ENCODE results near the gene MRPL20.
"Not testable (repeated sequence)": the region's sequence is repeated elsewhere in the genome, so short reads cannot be mapped to it uniquely, and the experiment has no call there.

Gene MRPL20

DNA sequence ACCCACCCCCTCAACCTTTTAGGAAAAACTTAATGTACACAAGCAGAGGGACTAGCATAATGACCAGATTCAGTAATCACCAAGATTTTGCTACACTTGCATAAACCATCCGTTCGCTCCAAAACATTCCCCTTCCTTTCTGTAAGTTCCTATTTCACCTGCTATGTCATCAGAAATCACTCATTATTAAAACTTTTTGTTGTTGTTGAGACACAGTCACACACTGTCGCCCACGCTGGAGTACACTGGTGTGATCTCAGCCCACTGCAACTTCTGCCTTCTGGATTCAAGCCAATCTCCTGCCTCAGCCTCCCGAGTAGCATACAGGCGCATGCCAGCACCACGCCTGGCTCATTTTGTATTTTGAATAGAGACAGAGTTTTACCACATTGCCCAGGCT lies 3.4 kb downstream of the MRPL20 start:
- DNase-seq: no peak

DNA sequence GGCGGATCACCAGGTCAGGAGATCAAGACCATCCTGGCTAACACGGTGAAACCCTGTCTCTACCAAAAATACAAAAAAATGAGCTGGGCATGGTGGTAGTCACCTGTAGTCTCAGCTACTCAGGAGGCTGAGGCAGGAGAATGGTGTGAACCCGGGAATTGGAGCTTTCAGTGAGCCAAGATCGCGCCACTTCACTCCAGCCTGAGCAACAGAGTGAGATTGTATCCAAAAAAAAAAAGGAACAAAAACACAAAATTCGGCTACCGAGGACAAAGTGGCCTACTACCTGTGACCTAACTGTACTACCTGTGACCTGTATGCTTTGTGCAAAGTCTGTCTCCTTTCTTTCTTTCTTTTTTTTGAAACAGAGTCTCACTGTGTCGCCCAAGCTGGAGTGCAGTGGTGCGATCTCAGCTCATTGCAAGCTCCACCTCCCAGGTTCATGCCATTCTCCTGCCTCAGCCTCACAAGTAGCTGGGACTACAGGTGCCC lies 4.1 kb downstream of the MRPL20 start:
- not testable (repeated sequence) for DNase-seq

DNA sequence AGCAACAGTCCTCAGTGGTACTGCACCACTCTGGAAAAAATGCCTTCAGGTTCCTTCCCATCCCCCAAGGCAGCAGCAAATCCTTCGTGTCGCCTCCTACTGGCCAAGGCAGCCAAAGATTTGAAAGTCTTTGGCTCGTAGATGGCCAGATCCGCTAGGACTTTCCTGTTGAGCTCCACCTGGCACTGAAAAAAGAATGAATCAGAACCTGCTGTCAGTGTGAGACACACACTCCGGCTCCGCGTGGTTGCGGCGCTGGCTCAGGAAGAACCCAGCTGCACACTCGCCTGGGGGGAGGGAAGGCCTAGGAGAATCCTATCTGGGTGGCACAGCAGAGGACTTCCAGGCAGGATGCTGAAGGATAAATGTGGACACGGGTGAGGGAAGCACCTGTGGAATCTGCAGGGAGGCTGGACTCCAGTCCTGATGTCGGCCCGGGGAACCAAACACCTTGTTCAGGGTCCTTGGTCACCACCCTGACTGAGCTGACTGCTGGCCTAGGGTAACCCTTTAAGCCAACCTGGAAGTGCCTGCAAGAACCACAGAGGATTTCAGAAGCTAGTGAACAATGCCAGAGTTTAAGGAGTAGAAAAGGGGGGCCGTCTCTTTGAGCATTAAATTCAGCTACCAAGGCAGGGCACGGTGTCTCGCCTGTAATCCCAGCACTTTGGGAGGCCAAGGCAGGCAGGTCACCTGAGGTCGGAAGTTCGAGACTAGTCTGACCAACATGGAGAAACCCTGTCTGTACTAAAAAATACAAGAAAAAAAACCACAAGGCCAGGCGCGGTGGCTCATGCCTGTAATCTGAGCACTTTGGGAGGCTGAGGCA lies 4.8 kb downstream of the MRPL20 start:
- DNase-seq: peak; percentile 63

DNA sequence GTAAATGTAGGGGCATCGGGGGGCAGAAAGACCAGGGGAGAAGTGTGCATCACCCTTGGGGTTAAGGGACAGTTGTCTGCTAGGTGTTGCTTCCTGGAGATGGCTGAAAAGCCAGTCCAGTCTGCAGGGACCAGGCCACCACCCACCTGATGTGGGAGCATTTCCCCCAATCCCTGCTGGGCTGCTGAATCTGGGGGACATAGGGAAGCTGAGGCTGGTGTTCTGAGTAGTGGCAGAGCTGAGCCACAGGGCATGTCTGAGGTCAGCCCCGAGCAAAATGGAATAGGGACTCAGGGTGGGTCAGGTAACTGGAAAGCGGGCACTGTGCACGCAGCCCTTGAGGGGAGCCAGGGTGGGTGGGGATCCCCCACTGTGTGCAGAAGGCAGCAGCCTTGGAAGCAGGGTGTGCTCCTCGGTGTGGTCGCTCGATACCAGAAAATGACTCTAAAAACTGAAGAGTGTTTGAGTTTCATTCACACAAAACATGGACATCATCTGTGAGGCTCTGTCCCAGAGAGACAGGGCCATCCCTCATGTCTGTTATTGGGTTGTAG lies 5.6 kb downstream of the MRPL20 start:
- no peak for DNase-seq

DNA sequence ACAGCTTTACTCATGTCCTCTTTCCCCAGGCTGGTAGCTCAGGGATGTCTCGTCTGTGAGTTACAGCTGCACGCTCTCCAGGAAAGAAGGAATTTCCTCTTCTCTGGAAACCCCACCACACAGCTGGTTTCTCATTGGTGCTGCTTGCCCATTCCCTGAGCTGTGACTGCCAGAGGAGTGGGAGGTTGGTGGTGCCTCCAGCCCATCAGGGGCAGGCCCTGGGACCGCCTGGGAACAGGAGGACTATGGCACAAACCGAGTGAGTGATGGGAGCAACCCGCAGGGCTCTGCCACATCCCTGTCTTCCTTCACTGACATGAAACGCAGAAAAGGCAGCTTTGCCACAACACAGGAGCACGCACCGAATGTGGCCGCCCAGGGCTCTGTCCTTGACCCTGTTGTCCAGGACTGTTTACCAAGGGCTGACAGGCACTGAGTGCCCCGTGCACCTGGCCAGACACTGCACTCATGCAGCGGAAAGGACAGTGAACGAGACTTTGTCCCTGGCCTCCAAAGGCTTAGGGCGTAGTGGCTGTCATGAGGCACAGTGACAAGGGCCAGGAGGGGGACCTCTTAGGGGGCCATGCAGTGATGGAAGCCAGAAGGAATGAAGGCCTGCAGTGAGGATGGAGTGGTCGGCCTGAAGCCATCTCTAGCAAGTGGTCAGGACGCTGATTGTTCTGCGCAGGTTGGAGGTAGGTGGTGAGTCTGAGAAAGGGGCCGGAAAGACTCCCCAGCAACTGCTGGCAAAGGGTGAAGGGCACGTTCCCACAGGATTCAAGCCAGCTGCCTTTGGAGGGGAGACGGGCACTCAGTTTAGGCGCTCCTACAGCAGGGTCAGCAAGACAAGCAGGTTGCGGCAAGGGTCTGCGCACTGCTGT lies 6.3 kb downstream of the MRPL20 start:
- DNase-seq: no peak

DNA sequence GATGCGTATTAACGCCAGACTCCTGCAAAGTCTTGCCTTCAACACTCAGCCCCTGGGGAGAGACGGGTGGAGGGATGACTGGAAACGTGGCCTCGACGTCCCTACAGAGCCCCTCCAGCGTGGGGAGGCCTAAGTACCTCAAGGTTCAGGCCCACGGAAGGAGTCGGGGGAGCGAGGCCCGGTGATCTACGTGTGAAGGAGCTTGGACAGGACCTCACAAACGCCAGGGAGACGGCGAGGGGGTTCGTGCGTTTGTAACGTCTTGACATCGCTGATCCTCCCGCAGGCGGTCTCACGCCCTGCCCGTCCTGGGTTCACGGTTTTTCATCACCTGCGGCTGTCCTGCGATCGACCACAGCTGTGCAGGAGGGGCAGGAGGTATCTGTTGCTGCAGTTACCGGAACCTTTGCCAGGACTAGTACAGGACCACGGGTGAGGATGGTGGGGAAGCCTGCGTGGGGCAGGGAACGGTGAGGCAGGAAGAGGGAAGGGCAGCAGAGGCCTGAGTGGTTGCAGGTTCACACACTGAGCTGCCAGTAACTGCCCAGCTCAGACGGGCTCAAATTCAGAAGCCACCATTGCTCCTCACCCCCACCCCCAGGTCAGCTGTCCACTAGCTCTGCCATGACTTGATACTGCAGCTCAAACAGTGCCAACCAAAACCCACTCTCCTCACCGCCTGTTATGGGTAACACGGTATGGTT lies 7.1 kb downstream of the MRPL20 start:
- DNase-seq: no peak

DNA sequence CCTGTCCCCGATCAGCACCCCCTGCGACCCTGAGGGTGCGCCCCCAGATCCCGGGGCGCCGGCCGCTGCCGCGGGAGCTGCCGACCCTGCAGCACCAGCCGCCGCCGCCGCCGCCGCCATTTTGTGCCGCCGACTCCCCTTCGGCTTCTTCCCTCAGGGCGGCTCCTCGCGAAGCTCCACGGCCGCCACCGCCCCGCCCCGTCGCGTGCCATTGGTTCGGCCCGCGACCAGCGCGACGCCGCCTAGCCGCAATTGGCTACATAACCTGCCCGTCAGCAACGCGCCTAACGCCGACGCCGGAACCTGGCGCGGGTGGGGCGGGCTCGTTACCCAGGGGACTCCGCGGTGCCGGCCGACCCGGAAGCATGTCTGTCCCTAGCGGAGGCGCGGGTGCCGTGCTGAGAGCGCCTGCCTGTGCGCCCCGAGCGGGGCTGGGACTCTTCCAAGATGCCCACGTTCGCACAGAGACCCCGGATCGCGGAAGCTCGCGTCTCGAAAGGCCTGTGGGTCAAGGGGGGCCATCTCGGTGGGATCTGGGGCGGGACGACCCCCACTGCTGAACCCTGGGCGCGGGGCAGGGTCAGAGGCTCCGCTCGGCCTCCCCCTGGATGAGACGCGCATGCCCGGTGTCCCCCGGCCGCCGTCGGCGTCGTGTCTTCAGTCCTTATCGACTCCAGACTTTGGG lies 7.8 kb downstream of the MRPL20 start, which contains the start of gene CCNL2:
Gene CCNL2 (minus strand): TSS at position 149 of the 685 bp plus-strand sequence. CDS start 29 bp downstream, at position 120.
- DNase-seq: peak; percentile 81

DNA sequence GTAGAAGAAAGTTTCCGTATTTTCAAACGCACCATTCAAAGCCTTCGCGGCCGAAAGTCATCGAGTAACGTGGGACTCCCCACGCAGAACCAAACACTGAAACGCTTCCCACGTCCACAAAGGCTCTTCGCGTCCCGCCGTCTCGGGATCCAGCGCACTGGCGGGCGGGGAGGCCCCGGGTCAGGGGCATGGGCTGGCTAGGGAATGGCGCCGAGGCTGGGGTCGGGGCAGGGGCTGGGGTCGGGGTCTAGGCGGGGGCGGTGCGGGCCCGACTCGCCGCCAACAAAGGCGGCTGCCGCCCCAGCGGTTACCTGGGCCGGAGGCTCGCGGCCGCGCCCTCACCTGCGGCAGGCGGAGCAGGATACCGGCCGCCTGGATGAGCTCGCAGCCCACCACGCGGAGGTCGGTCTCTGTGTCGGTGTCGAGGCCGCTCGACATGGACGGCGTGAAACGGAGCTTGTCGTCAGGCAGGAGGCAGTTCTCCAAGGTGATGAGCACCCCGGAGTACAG lies 8.4 kb downstream of the MRPL20 start:
- DNase-seq: no peak

DNA sequence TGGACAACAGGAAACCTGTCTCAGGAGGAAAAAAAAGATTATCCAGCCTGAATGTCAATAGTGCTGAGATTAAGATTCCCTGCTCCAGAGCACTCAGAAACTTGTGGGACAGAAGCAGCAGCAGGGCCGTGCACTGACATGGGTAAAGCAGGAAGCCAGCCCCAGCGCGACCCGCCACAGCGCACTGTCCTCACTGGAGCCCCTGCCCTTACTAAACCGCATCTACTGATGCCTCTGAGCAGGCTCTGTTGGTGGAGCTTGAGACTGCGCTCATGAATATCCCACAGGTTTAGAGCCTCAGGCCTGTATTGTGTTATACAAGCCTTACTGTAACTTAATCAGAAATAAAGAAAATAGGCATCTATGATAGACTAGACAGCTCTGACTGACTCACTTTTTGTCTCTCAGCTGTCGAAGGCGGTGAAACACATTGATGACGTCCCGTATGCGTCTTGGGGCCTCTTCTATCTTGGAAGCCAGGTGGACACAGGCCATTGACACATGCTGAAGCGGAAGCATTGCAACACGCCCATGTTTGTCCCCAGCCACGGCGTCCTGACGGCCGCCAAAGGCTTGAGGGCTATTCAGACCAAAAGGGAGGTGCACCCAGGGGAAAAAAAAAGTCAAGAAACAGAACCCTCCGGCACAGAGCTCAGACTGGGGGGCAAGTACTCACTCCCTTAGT lies 9.1 kb downstream of the MRPL20 start:
- DNase-seq: no peak

DNA sequence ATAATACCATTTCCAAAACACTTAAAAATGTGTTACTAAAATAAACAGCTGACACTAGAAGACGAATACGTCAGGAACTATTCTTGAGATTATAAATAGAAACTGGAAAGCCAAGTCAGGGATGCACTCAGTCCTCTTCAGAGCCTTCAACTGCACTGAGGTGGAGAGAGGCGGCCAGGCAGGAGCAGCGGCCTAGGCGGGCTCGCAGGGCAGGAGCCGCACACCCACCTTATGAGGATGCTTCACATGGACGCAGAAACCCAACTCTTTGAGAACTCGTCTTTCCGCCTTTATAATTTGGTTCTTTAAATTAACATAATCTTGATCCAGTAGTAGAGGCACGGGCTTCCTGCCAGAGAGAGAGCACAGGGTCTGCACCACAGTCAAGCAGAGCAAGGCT lies 11.9 kb downstream of the MRPL20 start:
- DNase-seq: no peak

DNA sequence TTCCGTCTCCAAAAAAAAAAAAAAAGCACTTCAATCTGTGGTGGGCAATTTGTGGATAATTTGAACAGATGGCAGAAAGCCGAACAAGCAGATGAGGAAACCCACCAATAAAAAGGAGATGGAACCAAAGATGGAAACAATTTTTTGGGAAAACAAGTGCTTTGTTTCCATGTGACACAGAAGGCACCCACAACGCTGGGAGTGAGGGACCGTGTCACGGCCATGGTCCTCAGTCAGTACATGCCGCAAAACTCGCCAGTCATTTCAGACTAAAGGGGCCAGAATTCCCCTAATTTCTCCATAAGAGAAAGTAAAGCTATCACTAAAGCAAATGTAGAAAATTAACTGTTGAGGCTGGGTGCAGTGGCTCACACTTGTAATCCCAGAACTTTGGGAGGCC lies 13.0 kb downstream of the MRPL20 start:
- DNase-seq: no peak

DNA sequence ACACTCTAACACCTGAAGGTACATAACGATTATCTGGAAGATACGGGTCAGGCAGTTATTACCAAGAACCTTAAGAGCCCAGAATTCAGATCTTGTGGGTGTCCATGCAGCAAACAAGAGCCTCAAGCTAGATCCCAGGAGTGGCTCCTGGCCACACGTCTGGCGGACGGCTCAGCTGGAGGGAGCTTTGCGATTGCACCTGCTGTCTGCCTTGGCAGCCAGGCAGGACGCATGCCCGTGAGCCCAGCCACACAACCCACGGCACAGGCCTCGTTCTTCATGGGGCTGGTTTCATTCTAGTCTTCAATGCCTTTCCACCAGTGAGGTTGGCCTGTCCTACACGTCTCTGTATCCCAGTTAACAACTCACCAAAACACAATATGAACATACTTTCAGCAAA lies 13.7 kb downstream of the MRPL20 start:
- DNase-seq: no peak

DNA sequence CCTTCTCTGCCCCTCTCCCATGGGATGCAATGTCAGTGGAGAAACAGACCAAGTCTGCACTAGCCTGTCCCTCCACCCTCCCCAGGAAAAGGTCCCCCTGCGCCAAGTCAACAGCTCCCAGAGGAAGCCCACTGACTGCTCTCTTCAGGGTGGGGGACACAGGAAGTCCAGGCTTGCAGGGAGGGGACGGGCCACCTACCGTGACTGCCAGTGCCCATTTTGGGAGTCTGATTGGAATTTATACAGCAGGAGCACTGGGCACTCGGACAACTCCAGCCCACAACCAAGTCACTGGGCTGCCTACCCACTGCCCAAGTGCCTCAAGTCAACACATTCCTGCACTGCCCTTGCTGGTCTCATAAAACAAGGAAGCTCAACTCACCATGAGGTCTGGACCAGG lies 14.1 kb downstream of the MRPL20 start:
- no peak for DNase-seq

DNA sequence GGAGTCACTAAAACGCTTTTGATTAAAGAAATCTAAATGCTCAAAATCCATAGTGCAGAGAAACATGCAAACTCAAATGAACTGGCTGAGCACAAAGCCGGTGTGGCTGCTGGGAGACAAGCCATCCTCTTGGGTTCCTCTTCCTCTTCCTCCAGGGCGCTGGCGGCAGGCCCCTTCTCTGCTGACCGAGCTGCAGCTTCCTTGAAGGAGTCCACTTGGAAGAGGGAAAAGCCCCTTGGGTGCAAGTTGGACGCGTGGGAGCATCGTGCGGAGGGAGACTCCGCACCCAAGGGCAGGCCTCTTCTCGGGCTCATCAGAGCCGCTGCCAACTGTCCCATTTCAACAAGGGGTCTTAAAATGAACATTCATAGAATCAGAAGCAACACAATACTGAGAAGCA lies 15.9 kb downstream of the MRPL20 start:
- DNase-seq: no peak

DNA sequence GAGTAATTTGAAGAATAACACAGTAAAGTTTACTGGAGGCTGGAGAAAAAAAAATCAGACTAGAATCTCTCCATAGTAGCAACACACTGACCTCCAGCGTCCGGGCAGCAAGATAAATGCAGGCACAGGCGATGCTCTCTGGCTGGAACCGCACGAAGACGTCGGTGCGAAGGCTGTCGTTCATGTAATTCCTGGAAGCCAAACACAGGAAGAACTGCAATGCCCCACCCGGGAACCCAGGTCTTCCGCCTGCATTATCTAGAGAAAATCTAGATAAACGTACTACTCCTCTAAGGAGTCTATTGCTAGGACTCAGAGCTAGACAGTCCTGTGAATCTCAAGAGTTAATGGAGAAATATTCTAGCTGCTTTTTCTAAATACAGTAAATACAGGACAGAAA lies 16.4 kb downstream of the MRPL20 start:
- no peak for DNase-seq

DNA sequence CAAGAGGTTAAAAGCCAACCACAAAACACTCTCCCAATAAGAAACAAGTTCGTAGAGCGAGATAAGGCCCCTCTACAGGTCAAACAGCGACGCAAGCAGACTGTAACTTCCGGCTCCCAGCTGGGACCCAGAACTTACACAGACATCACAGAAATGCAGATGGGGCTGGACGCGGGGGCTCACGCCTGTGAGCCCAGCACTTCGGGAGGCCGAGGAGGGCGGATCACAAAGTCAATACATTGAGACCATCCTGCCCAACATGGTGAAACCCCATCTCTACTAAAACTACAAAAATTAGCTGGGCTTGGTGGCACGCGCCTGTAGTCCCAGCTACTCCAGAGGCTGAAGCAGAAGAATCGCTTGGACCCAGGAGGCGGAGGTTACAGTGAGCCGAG lies 19.0 kb downstream of the MRPL20 start:
- no peak for DNase-seq

DNA sequence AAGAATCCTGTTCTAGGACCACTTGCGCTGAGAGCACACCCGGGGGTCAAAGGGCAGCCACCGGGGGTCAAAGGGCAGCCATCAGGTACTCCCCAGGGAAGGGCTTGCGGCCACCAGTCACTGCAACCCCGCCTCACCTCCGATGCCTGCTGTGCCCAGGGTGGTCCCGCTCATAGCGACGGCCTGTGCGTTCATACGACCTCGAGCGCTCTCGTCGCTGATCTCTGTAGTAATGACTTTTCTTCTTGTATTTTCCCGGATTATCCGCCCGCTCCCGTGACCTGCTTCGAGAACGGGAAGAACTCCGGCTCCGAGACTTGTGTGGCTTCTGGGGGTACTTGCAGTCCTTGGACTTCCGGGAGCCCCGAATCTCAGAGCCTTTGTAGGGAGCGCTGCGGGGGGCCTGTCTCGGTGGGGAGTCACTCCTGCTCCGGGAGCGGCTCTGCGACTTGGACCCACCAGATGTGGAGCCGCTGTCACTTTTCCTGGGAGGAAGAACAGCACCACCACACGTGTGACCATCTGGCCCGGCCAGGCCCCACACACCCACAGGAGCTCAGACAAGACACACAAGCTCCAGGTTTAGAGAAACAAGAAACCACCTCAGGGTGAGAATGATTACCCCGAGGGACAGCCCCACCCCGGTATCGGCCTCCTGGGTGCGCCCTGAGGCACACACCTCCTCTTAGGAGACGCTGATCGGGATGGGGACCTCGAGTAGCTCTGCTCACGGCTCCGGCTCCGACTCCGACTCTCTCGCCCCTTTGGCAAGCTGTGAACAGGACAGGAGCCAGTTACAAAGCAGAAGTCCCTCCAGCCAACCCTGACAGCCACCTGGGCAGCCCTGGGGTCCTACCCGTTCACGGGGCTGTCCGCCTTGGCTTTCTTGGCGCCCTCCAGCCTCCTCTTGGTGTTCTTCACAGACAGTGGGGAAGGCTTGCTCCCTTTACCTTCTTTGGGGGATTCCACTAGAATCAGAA lies 19.7 kb downstream of the MRPL20 start:
- no peak for DNase-seq

DNA sequence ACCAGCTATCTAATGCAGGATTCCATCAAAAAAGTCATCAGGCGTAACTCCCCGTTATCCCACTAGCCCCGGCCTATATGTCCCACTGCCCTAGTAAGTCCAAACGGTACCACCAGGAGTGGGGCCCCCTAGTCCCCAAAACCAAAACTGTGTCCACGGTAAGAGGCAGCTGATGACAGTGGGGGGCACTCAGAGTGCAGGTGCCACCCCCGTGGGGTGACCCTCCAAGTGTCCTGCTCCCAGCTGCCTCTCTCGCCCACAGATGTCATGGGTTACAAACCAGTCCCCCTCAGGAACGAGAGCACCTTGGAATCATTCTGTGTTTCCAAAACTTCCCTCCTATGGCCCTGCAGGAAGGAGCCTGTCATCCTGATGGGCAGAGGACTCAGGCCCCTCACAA lies 21.2 kb downstream of the MRPL20 start:
- DNase-seq: no peak

DNA sequence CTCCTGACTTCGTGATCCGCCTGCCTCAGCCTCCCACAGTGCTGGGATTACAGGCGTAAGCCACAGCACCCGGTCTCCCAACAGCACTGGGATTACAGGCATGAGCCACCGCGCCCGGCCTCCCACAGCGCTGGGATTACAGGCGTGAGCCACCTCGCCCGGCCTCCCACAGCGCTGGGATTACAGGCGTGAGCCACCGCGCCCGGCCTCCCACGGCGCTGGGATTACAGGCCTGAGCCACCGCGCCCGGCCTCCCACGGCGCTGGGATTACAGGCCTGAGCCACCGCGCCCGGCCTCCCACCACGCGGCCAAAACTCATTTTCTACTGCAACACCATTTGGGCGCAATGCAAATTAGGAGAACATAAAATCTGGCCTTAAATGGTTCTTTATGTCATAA lies 21.8 kb downstream of the MRPL20 start:
- not testable (repeated sequence) for DNase-seq

DNA sequence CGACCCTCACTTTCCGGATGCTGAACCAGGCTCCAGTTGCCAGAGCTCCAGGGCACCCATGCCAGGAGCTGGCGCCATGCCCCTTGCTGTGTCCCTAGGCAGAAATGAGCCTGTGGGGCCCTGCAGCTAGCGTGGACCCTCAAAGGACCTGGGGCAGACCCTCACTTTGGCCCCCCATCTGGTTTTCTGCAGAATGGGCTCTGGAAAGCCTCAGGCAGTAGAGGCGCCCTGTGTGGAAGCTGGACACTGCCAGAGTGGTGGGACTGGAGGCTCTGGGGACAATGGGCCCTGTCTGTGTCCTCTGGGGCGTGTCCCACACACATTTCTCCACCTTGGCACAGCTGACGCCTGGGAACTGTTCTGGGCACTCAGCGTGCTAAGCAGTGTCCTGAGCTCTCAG lies 25.8 kb downstream of the MRPL20 start:
- no peak for DNase-seq

Data from 8988T (cell line).